ENCODE results near the gene SHC4. TPM values are rescaled to one million over a fixed set of nuclear protein-coding genes. Genes with fewer than 3 reads are reported as not detected.

The SHC4 gene
- total RNA-seq, 2 experiments from 2014 or later = 3.7 to 4.1 TPM

DNA sequence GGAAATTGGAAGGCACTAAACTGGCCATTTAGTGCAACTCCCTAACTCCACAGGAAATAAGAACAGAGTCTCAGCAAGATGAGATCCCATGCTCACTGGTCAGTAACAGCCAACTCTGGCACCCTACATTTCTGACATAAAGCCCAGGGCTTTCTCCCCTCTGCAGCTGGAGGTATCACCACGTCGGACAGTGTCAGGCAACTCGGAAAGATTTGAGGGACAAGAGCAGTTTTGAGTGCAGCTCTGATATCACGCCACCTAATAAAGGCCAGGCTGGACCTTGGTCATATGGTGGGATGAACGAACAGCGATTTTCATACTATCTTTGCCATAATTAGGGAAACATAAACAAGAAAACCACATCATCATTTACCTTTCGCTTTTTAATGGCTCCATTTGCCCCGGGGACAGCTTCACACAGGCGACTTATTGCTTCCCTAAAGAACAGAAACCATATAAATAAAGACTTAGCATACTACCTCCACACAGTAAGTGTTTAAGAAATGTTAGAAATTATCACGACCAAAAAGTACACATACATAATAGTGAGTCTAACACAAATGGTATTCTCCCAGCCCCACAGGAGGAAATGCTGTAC lies 73.2 kb downstream of the SHC4 start:
- no peak overlapping the region for H3K4me3 Mint-ChIP-seq

DNA sequence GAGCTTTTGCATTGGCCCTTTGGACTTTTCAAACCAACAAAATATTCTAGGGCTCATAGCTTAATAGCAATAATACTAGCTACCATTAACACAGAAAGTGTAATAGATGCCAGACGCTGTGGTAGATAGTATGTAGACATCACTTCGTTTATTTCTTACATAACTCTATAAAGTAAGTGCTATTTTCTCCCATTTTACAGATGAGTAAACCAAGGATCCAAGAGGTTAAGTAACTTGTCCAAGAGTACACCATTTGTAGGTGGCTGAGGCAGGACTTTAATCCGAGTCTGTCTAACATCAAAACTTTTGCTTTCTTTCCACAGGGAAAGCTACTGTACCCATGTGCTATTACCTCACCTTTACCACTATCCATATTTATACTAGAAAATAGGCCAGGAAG lies 73.8 kb downstream of the SHC4 start:
- no peaks in the 10 kb centered on the region for H3K9me3 Mint-ChIP-seq
- H3K27me3 Mint-ChIP-seq = peaks cover 45% of the 10 kb centered on the region
- peaks cover 8% of the 10 kb centered on the region for H3K4me1 Mint-ChIP-seq
- H3K36me3 Mint-ChIP-seq = peaks cover 3% of the 10 kb centered on the region
- H3K4me3 Mint-ChIP-seq = no peak overlapping the region
- H3K27ac Mint-ChIP-seq = no peak overlapping the region
- no peak for DNase-seq

More for the DNA sequence above, 73.2 kb downstream of the SHC4 start:
- H3K9me3 Mint-ChIP-seq = no peaks in the 10 kb centered on the region
- H3K27me3 Mint-ChIP-seq = peaks cover 45% of the 10 kb centered on the region
- no peak overlapping the region for H3K27ac Mint-ChIP-seq
- peaks cover 8% of the 10 kb centered on the region for H3K4me1 Mint-ChIP-seq
- DNase-seq = no peak
- H3K36me3 Mint-ChIP-seq = peaks cover 3% of the 10 kb centered on the region

DNA sequence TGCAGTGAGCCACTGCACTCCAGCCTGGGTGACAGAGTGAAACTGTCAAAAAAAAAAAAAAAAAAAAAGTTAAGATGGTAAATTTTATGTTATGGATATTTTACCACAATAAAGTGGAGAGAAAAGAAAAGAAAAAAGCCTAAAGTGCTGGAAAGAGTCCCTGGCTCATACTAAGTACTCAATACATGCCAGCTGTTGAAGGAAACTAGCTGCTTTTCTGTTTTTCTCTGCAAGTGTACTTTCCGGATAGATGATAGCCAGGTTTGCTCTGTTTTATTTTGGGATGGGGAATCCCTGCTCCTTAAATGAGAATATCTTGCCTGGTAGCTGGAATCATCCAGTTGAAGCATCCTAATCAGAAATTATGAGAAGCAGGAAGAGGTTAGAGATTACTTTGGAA lies 74.9 kb downstream of the SHC4 start:
- no peak overlapping the region for H3K27ac Mint-ChIP-seq

DNA sequence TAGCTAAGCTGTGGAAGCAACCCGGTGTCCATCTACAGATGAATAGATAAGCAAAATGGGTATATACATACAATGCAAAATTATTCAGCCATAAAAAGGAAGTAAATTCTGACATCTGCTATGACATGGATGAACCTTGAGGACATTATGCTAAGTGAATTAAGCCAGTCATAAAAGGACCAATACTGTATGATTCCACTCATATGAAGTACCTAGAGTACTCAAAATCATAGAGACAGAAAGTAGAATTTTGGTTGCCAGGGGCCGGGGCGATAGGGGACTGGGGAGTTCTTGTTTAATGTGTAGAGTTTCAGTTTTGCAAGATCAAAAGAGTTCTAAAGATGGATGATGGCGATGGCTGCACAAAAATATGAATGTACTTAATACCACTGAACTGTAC lies 75.5 kb downstream of the SHC4 start:
- Mint-ChIP-seq H3K4me1 (peaks cover 9% of the 10 kb centered on the region), H3K27me3 (peaks cover 43% of the 10 kb centered on the region), H3K27ac (no peak overlapping the region), H3K4me3 (no peak overlapping the region), H3K36me3 (peaks cover 3% of the 10 kb centered on the region), H3K9me3 (no peaks in the 10 kb centered on the region)
- peak; percentile 25 for DNase-seq

More for the DNA sequence above, 74.9 kb downstream of the SHC4 start:
- peaks cover 3% of the 10 kb centered on the region for H3K36me3 Mint-ChIP-seq
- H3K4me1 Mint-ChIP-seq = peaks cover 8% of the 10 kb centered on the region
- peaks cover 41% of the 10 kb centered on the region for H3K27me3 Mint-ChIP-seq
- no peak for DNase-seq
- H3K9me3 Mint-ChIP-seq = no peaks in the 10 kb centered on the region
- H3K4me3 Mint-ChIP-seq = no peak overlapping the region

DNA sequence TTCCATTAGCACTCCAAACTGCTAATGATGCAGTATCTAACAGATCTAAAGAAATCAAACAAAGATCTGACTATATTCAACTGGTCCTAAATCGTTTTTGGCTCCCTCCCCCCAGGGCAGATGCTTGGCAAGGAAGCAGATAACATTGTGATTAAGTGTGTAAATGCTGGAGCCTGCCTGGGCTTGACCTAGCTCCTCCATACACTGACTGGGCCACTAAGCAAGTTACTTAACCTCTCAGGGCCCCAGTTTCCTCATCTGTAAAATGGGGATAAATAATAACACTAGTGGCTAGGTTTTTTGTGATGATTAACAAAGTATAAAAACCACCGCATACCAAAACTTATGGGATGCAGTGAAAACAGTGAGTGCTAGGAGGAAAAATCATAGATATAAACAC lies 76.6 kb downstream of the SHC4 start:
- Mint-ChIP-seq H3K9me3 (peaks cover under 1% of the 10 kb centered on the region), H3K27ac (no peak overlapping the region), H3K36me3 (peaks cover 3% of the 10 kb centered on the region), H3K4me3 (no peak overlapping the region), H3K4me1 (peaks cover 17% of the 10 kb centered on the region), H3K27me3 (peaks cover 35% of the 10 kb centered on the region)
- no peak for DNase-seq

DNA sequence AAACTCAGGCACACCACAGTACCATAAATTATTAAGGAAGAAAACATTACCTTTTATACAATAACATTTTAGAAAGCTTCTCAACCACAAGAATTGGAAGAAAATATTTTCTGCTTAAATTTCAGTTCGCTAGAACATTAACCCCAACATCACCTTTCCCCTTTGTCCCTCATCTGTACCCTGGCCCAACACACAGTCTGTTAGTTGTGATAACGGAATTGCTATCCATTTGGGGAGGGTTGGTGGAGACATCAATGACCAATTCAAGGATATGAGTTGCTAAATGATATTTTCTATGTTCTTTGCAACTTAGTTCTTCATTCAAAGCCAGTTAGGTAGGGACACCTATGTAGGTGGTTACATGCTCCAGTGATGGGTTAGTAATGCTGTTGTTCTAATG lies 80.0 kb downstream of the SHC4 start:
- H3K27ac Mint-ChIP-seq = no peak overlapping the region
- H3K36me3 Mint-ChIP-seq = peaks cover 26% of the 10 kb centered on the region
- H3K4me1 Mint-ChIP-seq = peaks cover 28% of the 10 kb centered on the region
- H3K9me3 Mint-ChIP-seq = peaks cover 4% of the 10 kb centered on the region
- no peak overlapping the region for H3K4me3 Mint-ChIP-seq
- DNase-seq = no peak
- H3K27me3 Mint-ChIP-seq = peaks cover 29% of the 10 kb centered on the region

DNA sequence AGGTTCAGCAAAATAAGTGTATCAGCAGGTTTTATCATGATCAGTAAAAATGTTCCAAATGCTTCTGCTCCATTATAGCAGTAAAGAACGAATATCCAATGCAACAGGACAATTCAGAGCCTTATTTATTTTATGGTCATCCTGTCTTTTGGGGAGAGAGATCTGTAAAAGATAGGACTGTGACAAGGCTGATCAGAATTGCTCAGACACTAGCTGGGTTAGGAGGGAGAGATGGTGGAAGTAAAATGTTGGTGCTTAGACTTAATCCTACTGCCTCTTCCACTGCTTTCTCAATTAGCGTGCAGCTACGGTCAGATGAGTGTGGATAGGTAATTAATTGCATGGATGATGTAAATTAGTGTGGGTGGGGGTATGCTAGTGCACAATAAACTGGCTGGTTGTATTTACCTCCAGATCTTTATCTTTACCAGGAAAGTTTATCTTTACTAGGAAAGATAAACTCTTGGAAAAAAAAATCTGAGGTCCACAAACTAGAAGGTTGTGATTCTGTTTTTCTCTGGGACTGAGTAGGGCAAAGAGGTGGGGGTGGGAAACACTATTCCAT lies 83.6 kb downstream of the SHC4 start:
- Mint-ChIP-seq H3K27ac (no peak overlapping the region), H3K9me3 (peaks cover 7% of the 10 kb centered on the region), H3K27me3 (peaks cover 15% of the 10 kb centered on the region), H3K4me1 (peaks cover 22% of the 10 kb centered on the region), H3K4me3 (peak overlapping the region; percentile 97), H3K36me3 (peaks cover 31% of the 10 kb centered on the region)
- DNase-seq = no peak

DNA sequence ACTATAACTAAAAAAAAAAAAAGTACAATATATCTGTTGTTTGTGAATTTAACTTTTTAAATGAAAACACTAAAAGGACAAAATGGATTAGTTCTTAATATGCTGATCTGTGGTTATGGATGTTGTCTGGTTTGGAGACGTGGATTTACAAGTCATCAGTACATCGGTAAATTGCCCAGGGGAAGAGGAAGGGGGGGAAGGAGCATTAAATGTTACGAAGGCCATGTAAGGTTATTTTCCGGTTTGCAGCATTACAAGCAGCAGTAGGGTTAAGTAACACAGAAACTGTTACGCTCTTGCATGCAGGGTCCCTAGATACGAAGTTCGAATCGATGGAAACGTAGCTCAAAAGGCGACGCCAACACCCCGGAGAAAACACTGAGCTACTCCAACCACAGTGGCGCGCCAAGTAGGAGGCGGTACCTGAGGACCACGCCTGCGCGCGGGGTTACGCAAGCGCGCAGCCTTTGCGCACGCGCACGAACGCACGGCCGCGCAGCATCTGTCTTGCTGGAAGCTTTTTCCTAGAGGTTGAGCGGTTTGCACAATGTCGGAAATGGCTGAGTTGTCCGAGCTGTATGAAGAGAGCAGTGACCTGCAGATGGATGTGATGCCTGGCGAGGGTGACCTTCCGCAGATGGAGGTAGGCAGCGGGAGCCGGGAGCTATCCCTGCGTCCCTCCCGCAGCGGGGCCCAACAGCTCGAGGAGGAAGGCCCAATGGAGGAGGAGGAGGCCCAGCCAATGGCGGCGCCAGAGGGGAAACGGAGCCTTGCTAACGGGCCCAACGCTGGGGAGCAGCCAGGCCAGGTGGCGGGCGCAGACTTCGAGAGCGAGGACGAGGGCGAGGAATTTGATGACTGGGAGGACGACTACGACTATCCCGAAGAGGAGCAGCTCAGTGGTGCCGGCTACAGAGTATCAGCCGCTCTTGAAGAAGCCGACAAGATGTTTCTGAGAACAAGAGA lies 85.8 kb downstream of the SHC4 start, which contains the start of gene EID1:
Gene EID1 (plus strand): TSS at position 505 of the 966 bp plus-strand sequence. CDS start 43 bp downstream, at position 548.
- Mint-ChIP-seq H3K4me1 (peaks cover 20% of the 10 kb centered on the region), H3K27me3 (peaks cover 18% of the 10 kb centered on the region), H3K27ac (peak within 1 kb of the TSS; percentile 97), H3K4me3 (peak within 1 kb of the TSS; percentile 97), H3K9me3 (peaks cover 7% of the 10 kb centered on the region), H3K36me3 (peaks cover 31% of the 10 kb centered on the region)
- DNase-seq = peak; percentile 93

DNA sequence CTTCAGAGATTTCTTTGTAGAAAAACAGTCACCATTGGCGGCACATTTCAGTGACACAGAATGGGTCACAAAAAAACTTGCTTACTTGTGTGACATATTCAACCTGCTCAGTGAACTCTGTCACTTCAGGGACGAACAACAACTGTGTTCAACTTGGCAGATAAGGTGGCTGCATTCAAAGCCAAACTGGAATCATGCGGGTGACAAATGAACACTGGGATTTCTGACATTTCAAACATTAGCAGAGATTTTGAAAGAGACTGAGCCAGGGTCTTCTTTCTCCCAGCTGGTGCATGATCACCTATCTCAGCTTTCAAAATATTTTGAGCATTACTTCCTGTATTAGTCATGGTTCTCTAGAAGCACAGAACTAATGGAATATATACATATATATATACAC lies 87.7 kb downstream of the SHC4 start:
- peaks cover 4% of the 10 kb centered on the region for H3K9me3 Mint-ChIP-seq
- DNase-seq = no peak
- H3K27ac Mint-ChIP-seq = no peak overlapping the region
- H3K36me3 Mint-ChIP-seq = peaks cover 31% of the 10 kb centered on the region
- H3K27me3 Mint-ChIP-seq = peaks cover 32% of the 10 kb centered on the region
- H3K4me1 Mint-ChIP-seq = peaks cover 10% of the 10 kb centered on the region
- no peak overlapping the region for H3K4me3 Mint-ChIP-seq

DNA sequence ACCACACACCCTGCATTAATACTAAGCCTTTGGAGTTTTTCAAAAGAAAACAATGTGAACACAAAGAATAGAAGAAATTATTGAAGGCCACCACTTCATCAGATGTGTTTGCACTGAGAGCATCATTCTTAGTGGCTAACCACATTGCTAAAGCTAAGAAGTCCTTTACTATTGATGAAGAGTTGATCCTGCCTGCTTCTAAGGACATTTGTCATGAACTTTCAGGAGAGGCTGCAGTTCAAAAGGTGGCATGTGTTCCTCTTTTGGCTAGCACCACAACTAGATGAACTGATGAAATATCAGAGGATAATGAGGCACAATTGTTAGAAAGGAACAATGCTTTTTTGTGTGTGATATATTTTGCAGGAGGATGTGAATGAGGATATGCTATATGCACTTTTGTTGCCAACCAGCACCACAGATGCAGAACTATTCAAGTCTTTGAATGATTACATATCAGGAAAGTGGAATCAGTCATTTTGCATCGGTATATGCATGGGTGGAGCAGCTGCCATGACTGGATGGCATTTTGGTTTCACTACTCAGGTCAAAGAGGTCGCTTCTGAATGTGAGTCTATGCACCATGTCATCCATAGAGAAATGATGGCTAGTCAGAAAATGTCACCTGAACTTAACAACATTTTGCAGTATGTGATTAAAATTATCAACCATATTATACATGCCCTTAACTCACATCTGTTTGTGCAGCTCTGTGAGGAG lies 88.3 kb downstream of the SHC4 start:
- peaks cover 4% of the 10 kb centered on the region for H3K9me3 Mint-ChIP-seq
- H3K27me3 Mint-ChIP-seq = peaks cover 39% of the 10 kb centered on the region
- peaks cover 26% of the 10 kb centered on the region for H3K36me3 Mint-ChIP-seq
- no peak overlapping the region for H3K4me3 Mint-ChIP-seq
- no peak for DNase-seq
- peaks cover 7% of the 10 kb centered on the region for H3K4me1 Mint-ChIP-seq
- no peak overlapping the region for H3K27ac Mint-ChIP-seq

DNA sequence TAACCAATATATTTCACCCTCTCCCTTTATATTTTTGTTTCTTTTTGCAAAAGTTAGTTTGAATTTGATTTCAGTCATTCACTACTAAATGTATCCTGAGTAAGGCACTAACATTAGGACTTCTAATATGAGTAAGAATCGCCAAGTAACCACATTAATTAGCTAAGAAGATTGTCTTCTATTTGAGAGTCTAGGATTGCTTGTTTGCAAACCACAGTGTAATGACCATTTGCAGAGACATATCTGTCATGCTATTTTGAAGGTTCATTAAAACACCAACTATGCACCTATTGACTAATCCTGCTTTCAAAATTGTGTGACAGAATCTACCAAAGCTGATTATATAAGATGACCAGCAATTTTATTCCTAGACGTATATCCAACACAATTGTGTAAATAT lies 91.1 kb downstream of the SHC4 start:
- no peak for DNase-seq
- peaks cover 1% of the 10 kb centered on the region for H3K4me1 Mint-ChIP-seq
- H3K36me3 Mint-ChIP-seq = no peaks in the 10 kb centered on the region
- H3K27ac Mint-ChIP-seq = no peak overlapping the region
- H3K9me3 Mint-ChIP-seq = no peaks in the 10 kb centered on the region
- H3K4me3 Mint-ChIP-seq = no peak overlapping the region
- peaks cover 45% of the 10 kb centered on the region for H3K27me3 Mint-ChIP-seq

DNA sequence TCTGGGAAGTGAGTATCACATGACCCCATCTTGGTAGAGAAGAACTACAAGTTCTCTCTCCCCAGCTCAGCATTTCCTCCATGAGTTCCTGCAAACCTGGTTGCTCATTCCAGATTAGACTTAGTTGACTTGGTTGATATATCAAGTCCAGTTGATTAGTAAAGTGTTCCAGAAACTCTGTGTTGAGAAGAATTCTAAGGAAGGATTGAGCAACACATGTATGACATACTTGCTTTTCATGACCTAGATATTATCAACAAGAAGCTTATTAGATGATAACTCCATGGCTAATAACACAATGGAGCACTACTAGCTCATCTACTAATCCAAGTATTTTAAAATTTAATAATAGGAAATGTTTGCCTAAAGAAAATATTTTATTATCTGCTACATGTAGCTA lies 92.2 kb downstream of the SHC4 start:
- H3K9me3 Mint-ChIP-seq = no peaks in the 10 kb centered on the region
- H3K36me3 Mint-ChIP-seq = no peaks in the 10 kb centered on the region
- peaks cover 49% of the 10 kb centered on the region for H3K27me3 Mint-ChIP-seq
- H3K27ac Mint-ChIP-seq = no peak overlapping the region
- H3K4me1 Mint-ChIP-seq = no peaks in the 10 kb centered on the region
- DNase-seq = no peak
- H3K4me3 Mint-ChIP-seq = no peak overlapping the region

DNA sequence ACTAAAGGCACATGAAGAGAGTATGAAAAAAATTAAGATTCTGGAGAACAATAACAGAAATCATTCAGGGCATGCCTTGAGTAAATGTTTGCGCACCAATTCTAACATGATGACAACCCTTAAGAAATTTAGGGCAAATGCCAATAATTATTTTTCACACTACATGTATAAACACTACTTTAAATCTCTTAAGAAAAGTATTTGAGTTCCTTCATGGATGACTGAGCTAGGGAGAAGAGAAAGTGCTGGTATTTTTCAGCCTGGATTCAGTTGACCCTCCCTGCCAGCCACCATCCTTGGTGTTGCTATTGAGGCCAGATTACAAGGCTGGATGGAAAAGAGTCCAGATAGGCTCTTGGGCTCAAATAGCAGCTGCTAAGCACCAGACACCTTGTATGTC lies 93.8 kb downstream of the SHC4 start:
- Mint-ChIP-seq H3K9me3 (no peaks in the 10 kb centered on the region), H3K27ac (no peak overlapping the region), H3K27me3 (peaks cover 50% of the 10 kb centered on the region), H3K36me3 (no peaks in the 10 kb centered on the region), H3K4me1 (no peaks in the 10 kb centered on the region), H3K4me3 (no peak overlapping the region)
- DNase-seq = no peak

DNA sequence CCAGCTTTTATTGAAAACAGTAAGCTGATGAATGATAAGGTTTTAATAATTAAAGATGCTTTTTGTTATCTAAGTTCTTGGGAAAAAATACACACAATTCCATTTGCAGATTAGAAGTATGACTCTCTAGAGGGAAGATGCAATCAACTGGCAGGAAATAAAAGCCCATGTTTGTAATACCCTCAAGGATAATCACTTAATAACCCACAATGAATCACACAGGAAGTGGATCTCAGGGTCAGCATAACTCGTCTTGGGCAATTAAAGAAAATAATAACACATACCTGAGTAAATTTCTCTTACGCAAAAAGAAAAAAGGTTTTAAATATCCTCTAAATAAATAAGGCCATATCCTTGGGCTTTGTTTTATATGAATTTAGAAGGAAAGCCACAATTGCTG lies 95.2 kb downstream of the SHC4 start:
- Mint-ChIP-seq H3K27ac (no peak overlapping the region), H3K27me3 (peaks cover 38% of the 10 kb centered on the region), H3K4me3 (no peak overlapping the region), H3K9me3 (no peaks in the 10 kb centered on the region), H3K4me1 (no peaks in the 10 kb centered on the region), H3K36me3 (no peaks in the 10 kb centered on the region)
- DNase-seq = no peak

DNA sequence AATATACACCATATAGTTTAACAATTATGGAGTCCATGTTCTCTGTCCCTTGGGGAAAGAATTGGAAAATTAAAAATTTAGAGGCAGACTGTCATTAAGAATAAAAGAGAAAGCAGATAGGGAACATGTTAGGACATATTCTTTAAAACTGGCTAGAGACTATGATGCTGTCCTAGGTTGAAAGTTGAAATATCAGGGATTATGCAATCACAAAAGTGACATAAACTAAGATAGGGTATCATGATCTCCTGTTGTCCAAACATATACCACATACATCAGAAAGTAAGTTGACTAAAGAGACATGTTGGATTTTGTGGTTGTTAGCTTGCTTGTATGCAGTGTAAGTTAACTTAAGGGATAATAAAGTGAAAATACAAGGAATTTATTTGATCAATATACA lies 95.7 kb downstream of the SHC4 start:
- H3K4me3 Mint-ChIP-seq = no peak overlapping the region
- DNase-seq = no peak
- H3K4me1 Mint-ChIP-seq = no peaks in the 10 kb centered on the region
- peaks cover 33% of the 10 kb centered on the region for H3K27me3 Mint-ChIP-seq
- H3K36me3 Mint-ChIP-seq = no peaks in the 10 kb centered on the region
- H3K27ac Mint-ChIP-seq = no peak overlapping the region
- no peaks in the 10 kb centered on the region for H3K9me3 Mint-ChIP-seq
